Mucosa of rectum (tissue), 2 donors: Measurements from ENCODE around the gene TBX21.

Experiments
- H3K27ac ChIP-seq, 2 donors: one replicate each; pipeline ENCODE4 v1.7.0; 2013; ENCODE audit warnings: inconsistent platforms in 2 of 2, low read depth in 2 of 2, low read length in 2 of 2
- H3K27me3 ChIP-seq, 2 donors: one replicate each; pipeline ENCODE4 v1.7.0; 2013; ENCODE audit warnings: low read length in 2 of 2; ENCODE audit not compliant: control insufficient read depth in 2 of 2, insufficient read depth in 2 of 2
- H3K36me3 ChIP-seq, 2 donors: one replicate each; pipeline ENCODE4 v1.7.0; 2013; ENCODE audit warnings: low read length in 2 of 2; ENCODE audit not compliant: control insufficient read depth in 2 of 2, insufficient read depth in 2 of 2
- H3K4me1 ChIP-seq, 2 donors: one replicate each; pipeline ENCODE4 v1.7.0; 2013; ENCODE audit warnings: low read length in 2 of 2, mild to moderate bottlenecking in 1 of 2; ENCODE audit not compliant: control insufficient read depth in 2 of 2, insufficient read depth in 2 of 2
- H3K4me3 ChIP-seq, 2 donors: one replicate each; pipeline ENCODE4 v1.7.0; 2013; ENCODE audit warnings: low read length in 2 of 2
- H3K9ac ChIP-seq, 2 donors: one replicate each; pipeline ENCODE4 v1.7.0; 2013; ENCODE audit warnings: low read length in 2 of 2, low read depth in 1 of 2, mild to moderate bottlenecking in 1 of 2
- H3K9me3 ChIP-seq, 2 donors: one replicate each; pipeline ENCODE4 v1.7.0; 2013; ENCODE audit warnings: low read length in 2 of 2; ENCODE audit not compliant: control insufficient read depth in 2 of 2
- donor health status: healthy.
- donor health status: Normal muscosa, but diverticular disease.

The TBX21 gene

DNA sequence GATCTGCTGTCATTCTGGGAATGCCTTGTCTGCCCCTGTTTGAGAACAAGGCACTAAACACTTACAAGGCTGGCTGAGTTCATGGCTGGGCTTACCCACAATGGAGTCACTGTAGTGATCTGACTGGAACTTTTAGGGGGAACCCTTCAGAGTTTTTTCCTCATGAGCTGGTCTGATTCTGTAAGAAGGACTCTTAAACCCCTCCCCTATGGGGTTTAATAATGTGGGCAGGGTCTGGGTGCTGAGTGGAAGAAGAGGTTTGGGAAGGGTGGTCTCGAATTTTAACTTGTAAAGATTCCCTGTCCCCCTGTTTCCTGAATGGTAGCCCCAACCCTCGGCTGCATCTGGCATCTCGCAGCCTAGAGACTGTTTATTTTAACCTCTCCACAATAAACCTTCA, 58.0 kb downstream of the TBX21 start:
- Histone ChIP-seq H3K4me3 (no peak overlapping the region), H3K27ac (no peak overlapping the region), H3K9ac (no peak overlapping the region), H3K9me3 (no peaks in the 10 kb centered on the region), H3K36me3 (no peaks in the 10 kb centered on the region), H3K27me3 (peaks cover 26 to 40% of the 10 kb centered on the region in 2 donors), H3K4me1 (peaks cover 0 to 7% of the 10 kb centered on the region in 2 donors)

DNA sequence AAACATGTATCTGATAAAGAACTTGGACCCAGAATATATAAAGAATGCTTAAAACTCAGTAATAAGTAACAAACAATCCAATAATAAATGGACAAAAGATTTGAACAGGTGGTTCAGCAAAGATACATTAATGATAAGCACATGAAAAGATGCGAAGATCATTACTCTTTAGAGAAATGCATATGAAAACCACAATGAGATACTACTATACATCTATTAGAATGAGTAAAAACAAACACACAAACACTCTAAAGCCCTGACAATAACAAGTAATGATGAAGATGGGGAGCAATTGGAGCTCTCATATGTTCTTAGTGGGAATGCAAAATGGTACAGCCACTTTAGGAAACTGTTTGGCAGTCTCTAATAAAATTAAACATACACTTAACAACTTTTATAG, 59.4 kb downstream of the TBX21 start:
- Histone ChIP-seq H3K27me3 (peaks cover 26 to 40% of the 10 kb centered on the region in 2 donors), H3K9me3 (no peaks in the 10 kb centered on the region), H3K4me1 (peaks cover 0 to 7% of the 10 kb centered on the region in 2 donors), H3K27ac (no peak overlapping the region), H3K36me3 (no peaks in the 10 kb centered on the region), H3K9ac (no peak overlapping the region), H3K4me3 (no peak overlapping the region)

DNA sequence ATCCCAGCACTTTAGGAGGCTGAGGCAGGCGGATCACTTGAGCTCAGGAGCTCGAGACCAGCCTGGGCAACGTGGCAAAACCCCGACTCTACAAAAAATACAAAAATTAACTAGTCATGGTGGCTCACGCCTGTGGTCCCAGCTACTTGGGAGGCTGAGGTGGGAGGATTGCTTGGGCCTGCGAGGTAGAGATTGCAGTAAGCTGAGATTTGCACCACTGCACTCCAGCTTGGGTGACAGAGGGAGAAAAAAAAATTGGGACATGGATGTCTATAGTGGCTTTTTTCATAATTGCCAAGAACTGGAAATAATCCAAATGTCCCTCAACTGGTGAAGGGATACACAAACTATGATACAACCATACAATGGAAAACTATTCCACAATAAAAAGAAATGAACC, 59.9 kb downstream of the TBX21 start:
- no peak overlapping the region for H3K9ac ChIP-seq
- peaks cover 26 to 40% of the 10 kb centered on the region in 2 donors for H3K27me3 ChIP-seq
- H3K27ac ChIP-seq = no peak overlapping the region
- H3K36me3 ChIP-seq = no peaks in the 10 kb centered on the region
- no peak overlapping the region for H3K4me3 ChIP-seq
- H3K4me1 ChIP-seq = peaks cover 0 to 7% of the 10 kb centered on the region in 2 donors
- no peaks in the 10 kb centered on the region for H3K9me3 ChIP-seq
